OCI-M2 (cell line): ENCODE results near the gene KLK14.

Experiments
- DNase-seq: peaks from one replicate; lab custom pipeline; 2025; ENCODE audit not compliant: unreplicated experiment; lab: John Stamatoyannopoulos, UW

Gene KLK14

GRCh38 chr19:51108805-51109146, 26.1 kb upstream of the KLK14 start:
- DNase-seq, result peak; percentile 81

- peak; percentile 81 for DNase-seq
Measured at GRCh38 chr19:51108066-51108804, 25.5 kb upstream of the KLK14 start, which contains the start of gene CTU1. Gene CTU1 (minus strand): TSS chr19:51108409. CDS start chr19:51104569, 3,840 bp downstream.

- no peak for DNase-seq
Measured at GRCh38 chr19:51107406-51108065, 24.8 kb upstream of the KLK14 start.

- DNase-seq, result no peak
Measured at GRCh38 chr19:51103926-51104341, 21.2 kb upstream of the KLK14 start.

- DNase-seq, result no peak
Measured at GRCh38 chr19:51102991-51103390, 20.3 kb upstream of the KLK14 start.

- DNase-seq, result no peak
Measured at GRCh38 chr19:51101171-51101865, 18.6 kb upstream of the KLK14 start.

GRCh38 chr19:51100601-51101000, 17.9 kb upstream of the KLK14 start:
- DNase-seq, result no peak

- DNase-seq, result no peak
Measured at GRCh38 chr19:51099047-51099382, 16.3 kb upstream of the KLK14 start.

- no peak for DNase-seq
Measured at GRCh38 chr19:51098365-51099046, 15.8 kb upstream of the KLK14 start.

GRCh38 chr19:51097796-51098195, 15.1 kb upstream of the KLK14 start:
- DNase-seq, result no peak

- peak; percentile 31 for DNase-seq
Measured at GRCh38 chr19:51097166-51097738, 14.6 kb upstream of the KLK14 start.

- DNase-seq, result no peak
Measured at GRCh38 chr19:51096473-51097165, 13.9 kb upstream of the KLK14 start.

GRCh38 chr19:51094696-51095279, 12.1 kb upstream of the KLK14 start:
- DNase-seq, result no peak

GRCh38 chr19:51093510-51094345, 11.0 kb upstream of the KLK14 start:
- no peak for DNase-seq

- DNase-seq, result no peak
Measured at GRCh38 chr19:51093101-51093500, 10.4 kb upstream of the KLK14 start.

- DNase-seq, result no peak
Measured at GRCh38 chr19:51091895-51092873, 9.5 kb upstream of the KLK14 start.

GRCh38 chr19:51091126-51091525, 8.4 kb upstream of the KLK14 start:
- DNase-seq, result no peak

- no peak for DNase-seq
Measured at GRCh38 chr19:51090471-51090870, 7.8 kb upstream of the KLK14 start.
